T-helper 9 cell (primary cell): ENCODE data around the gene CCDC158.
"Not testable (repeated sequence)": the region's sequence is repeated elsewhere in the genome, so short reads cannot be mapped to it uniquely, and the experiment has no call there.

Experiments
- DNase-seq: peaks from one replicate; pipeline ENCODE4 v3.0.0-alpha.2; 2020

CCDC158 gene

DNA sequence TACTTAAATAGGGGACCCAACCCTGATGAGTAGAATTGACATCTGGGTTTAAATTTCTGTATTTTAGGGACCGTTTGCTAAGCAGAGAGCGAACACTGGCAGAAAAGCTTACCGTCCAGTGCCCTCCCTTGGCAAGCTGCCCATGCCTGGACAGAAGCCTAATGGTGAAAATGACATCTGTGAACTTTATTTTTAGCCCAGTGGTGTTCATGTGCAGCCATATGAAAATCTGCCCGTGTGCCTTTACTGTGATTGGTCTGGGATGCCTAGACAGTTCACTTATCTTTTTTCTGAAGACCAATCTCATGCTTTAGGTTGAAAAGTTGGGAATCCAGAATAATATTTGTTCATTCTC lies 113.3 kb downstream of the CCDC158 start:
- DNase-seq, result no peak

GRCh38 chr4:76306882-76307659 lies 113.9 kb downstream of the CCDC158 start:
- DNase-seq, result no peak

GRCh38 chr4:76305971-76306881 lies 114.7 kb downstream of the CCDC158 start, which contains the start of gene STBD1:
Gene STBD1, plus strand, starts transcription at chr4:76306733. Its CDS starts 37 bp downstream, at chr4:76306770.
- DNase-seq, result peak; percentile 22

DNA sequence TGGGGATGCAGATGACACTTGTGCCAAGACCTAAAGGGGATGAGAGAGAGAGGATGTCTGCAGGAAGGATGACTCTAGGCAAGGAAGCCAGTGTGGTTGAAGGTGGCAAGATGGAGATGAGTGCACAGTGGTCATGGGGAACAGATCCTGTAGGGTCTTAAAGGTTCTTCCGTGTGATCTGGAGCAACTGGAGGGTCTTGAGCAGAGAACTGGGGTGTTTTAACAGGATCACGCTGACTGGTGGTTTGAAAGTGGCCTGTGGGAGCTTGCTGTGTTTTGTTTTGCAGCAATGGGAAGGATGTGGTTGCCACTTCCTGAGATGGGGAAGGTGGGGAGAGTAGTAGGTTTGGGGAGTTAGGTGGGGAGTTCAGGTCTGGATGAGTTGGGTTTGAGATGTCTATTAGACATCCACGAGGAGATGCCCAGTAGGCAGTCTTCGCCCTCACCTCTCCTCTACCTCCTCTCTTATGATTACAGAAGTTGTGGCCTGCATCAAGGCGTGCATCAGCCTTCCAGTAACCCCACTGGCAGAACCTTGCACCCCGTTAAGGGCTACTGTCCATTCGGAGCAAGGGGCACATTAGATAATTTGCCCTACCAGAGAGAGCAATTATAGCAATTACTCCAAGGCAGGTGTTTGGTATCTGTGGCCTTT lies 115.8 kb downstream of the CCDC158 start:
- DNase-seq, result no peak

DNA sequence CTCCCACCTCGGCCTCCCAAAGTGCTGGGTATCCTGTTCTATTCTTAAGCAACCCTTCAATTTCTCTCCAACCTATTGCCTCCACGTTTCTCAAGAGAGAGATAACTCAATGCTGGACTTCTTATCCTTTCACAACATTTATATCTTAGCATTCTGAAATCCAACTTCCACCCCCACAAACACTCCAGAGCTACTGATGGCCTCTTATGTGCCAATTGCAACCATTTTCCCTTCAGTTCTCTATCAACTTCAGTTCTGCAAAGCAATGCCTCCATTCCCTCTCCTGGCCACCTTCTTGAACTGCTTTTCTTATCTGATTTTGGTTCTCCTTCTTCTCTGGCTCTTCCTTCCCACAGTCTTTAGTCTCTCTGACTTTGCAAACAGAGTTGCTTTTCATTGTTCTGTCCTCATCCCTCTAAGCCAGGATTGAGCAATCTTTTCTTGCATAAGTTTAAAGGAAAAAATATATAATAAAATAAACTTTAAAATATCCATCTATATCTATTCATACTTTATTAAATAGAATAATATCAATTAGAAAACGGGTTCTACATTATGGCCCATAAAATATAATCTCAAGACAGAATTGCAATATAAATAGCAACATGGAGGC lies 118.0 kb downstream of the CCDC158 start:
- no peak for DNase-seq

GRCh38 chr4:76301775-76302162 lies 119.2 kb downstream of the CCDC158 start:
- no peak for DNase-seq

DNA sequence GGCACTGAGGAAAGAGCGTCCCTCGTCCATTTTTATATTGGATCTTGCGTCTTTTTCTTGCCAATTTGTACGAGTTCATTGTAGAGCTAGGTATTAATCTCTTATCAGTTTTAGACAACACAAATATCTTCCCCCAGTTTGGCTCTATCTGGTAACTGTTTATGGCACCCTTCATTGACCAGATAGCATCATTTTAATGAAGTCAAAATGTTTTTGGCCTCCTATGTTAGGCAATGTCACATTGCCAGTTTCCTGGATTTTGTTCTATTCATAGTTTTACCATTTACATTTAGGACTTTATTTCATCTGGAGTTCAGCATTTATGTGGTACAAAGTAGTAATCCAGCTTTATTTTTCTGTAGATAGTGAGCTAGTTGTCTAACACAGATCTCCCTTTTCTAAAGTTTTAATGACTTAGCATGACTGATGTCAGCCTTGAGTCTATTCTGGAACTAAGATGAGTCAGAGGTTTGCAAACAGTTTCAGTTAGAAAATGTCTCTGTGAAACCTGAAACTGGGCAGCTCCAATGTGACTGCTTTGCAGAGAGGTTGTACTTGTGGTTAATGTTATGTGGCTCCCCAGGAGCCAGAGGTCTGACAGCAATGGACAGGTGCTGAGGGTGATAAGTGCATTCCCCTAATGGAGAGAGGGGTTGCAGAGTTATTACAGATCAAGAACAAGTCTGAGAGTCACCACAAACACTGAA lies 119.7 kb downstream of the CCDC158 start:
- DNase-seq, result no peak

- DNase-seq, result no peak
Observed at GRCh38 chr4:76300012-76300411, 120.9 kb downstream of the CCDC158 start.

DNA sequence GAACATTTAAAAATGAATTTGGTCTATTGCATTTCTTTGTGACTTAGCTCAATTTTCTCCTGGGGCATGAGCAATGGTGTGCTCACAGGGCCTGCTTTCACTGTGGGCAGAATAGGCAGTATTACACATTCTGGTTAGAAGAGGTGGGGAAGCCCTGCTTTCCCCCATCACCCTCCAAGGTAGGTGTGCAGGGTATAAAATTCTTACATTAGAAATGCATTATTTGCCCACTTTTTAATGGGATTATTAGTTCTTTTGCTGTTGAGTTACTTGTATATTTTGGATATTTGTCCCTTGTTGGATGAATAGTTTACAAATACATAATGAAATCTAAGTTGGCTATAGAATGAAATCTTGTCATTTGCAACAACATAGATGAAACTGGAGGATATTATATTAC lies 122.7 kb downstream of the CCDC158 start:
- DNase-seq, result no peak

DNA sequence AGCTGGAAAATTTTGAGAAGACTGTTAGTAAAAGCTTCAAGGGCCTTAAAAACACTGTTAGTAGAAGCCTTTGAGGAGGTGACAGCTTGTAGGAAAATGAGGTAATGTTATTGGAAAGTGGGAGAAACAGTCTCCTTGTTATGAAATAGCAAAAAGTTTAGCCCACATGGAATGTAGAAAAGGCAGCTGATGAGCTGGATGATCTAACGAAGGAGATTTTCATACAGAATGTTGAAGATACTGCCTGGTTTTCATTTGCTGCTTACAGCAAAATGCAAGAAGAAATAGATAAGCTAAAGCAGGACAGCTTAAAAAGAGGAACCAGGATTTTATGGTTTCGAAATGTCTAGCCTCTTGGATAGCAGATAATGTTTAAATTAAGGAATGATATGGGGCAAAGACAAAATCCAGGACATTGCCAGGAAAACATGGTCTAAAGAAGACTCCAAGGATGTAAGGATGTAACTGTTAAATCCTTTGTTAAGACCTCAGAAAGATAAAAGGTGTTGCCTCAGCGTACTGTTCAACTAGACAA lies 124.6 kb downstream of the CCDC158 start:
- no peak for DNase-seq

DNA sequence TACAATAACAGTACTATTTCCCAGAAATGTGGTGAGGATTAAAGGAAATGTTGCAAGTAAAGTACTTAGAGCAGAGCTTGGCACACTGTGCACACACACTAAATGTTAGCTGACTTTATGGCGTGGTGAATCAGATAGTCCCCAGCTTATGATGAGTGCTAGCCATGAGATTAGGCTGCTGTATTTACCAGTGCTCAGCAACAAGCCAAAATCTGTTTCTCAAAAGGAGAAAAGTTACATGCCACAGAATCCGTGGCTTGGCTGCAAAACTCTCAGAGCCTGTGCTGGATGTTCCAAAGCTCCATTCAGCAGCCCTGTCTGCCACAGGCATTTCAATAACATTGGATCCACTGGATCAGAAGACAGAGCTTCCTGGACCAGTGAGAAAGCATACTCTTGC lies 127.2 kb downstream of the CCDC158 start:
- no peak for DNase-seq

DNA sequence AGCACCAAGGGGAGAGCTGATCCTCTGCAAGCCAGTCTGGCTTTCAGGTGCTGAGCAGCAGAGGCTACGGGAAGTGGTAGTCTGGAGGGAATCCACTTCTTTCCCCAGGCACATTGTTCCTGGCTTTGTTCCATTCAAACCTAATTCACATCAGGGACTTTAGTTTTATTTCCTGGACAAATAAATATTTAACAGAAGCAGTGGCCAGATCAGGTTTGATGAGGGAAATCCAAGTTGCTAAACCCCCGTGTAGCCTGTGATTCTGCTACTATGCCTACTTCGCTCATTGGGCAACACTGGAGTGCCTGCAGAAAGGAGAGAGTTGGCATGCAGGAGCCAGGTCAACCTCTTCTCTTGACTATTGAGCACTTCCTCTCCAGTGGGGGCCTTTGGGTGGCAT lies 128.2 kb downstream of the CCDC158 start:
- no peak for DNase-seq

- not testable (repeated sequence) for DNase-seq
Observed at GRCh38 chr4:76287811-76288210, 133.1 kb downstream of the CCDC158 start.

DNA sequence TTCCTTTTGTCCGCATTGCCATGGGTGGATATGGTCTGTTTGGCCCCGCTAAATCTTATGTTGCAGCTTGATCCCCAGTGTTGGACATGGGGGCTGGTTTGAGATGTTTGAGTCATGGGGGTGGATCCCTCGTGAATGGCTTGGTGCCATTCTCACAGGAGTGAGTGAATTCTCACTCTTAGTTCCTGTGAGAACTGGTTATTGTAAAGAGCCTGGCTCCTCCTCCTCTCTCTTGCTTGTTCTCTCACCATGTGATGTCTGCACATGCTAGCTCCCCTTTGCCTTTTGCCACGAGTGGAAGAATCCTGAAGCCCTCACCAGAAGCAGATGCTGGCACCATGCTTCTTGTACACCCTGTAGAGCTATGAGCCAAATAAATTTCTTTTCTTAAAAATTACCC lies 137.0 kb downstream of the CCDC158 start:
- DNase-seq, result no peak

DNA sequence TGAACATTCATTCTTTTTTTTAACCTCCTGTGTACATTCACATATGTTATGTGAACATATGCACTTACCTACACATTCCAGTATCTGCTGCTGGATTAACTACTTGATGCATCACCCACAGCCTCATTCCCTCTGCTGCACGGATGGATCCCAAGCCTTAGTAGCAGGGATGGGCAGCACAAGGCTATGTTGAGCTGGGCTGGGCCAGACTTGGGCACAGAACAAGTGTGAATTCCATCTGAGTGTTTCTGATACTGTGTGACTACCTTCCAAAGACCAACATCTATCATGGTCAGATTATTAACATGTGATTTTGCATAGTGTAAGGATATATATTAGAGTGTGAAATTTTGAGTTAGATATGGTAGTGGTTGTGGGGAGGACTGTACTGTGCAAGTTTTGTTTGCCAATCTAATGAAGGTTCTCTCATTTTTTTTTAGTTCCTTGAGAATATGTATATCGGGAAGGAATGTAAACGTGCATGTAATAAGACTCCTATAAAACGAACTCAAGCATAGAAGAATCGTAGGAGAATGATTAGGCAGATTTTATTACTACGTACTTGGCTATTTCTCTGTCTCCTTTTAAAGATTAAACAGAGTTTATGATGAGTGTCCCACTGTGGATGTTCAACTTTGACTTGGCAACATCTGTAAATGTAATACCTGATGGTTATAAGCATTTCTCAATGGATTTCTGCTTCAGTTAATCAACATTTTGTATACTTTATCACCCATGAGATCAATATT lies 137.8 kb downstream of the CCDC158 start:
- DNase-seq, result no peak

DNA sequence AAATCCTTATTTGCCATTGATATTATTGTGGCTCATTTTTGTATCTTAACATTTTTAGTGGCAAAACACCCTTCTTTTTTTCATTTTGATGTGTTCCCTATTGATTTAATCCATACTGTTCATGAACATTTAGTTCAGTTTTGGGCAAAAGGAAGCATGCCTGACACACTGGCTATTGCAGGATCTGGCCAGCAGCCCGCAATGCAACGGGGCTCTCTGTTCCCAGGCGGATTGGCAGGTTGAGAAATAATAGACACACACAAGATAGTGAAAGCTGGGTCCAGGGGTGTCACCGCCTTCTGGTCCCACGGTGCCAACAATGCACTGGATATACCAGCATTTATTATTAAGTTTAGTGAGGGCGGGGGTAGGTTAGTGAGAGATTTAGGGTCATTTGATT lies 139.3 kb downstream of the CCDC158 start:
- not testable (repeated sequence) for DNase-seq

GRCh38 chr4:76280488-76281441 lies 140.2 kb downstream of the CCDC158 start:
- DNase-seq, result no peak

DNA sequence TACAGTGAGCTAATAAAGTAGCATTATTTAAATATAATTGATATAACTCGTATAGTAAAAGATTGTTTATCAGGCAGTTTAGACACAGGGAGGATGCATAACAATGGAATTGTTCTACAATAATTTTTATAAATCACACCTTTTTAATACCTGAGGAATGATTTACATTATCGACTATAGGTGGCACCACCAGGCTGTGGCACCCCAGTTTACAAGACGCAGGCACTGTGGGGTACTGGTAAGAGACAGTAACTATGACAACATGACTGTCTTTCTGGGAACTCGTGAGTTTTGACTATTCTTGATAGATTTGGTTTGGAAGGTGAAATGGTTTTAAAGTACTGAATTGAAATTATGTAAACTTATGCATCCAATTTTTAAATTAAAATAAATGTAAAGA lies 141.5 kb downstream of the CCDC158 start:
- peak; percentile 18 for DNase-seq

DNA sequence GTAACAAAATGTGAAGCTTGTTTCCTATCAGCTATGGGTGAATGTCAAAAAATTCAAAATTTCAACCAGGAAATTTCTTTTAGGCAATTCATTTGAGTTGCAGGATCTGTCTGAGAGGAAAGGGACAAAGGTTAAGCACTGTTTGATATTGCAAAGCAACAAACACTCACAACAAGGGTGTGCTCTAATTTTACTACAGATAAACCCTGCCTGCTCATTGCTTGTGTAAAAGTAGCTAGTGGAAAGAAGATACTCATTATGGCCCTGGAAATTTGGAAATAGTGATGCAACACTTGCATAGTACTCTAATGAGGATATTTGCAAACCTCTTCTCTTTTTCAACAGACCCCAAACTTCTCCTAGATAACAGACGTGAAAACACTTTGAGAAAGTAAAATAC lies 142.4 kb downstream of the CCDC158 start:
- DNase-seq, result no peak

GRCh38 chr4:76277667-76278066 lies 143.3 kb downstream of the CCDC158 start:
- DNase-seq, result no peak
